DMS 273 treated with DMSO at 0.1 percent for 48 hours (cell line): ENCODE results near the gene SLC17A4.

Experiments
- DNase-seq: peaks from one replicate; lab custom pipeline; 2025; lab: John Stamatoyannopoulos, UW

SLC17A4 gene

DNA sequence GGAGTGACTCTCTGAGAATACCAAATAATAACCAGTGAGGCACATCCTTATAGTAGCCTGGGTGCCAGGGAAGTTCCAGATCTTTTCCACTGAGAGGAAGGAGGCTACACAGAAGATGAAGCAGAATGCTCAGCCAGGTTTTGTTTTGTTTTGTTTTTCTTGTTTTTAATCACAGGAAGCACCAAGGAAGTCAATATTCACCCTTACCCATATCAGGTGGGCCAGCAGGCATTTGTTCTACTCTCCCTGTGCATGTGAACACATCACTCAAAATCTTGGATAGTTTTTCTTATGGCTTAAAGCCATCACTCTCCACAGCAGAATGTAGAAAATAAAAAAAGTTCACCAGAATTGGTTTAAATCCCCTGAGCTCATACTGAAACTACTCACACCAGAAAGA, 66.8 kb downstream of the SLC17A4 start:
- no peak for DNase-seq

DNA sequence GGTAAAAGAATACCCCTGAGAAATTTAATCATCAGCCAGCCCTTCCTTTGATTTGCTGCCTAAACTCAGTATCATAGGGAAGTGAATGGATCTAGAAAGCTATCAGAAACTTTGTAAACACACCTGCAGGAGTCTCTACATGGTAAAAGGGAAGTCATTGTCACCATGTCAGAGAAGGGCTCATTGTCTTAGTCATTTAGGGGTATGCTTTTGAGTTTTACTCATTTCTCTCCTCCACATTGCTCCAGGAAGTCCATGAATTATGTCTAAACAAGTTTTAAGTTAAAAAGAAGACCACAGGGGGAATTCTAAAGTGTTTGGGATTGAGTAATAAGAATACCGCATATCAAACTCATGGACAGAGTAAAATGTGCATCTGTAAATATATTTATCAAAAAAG, 74.8 kb downstream of the SLC17A4 start:
- no peak for DNase-seq

DNA sequence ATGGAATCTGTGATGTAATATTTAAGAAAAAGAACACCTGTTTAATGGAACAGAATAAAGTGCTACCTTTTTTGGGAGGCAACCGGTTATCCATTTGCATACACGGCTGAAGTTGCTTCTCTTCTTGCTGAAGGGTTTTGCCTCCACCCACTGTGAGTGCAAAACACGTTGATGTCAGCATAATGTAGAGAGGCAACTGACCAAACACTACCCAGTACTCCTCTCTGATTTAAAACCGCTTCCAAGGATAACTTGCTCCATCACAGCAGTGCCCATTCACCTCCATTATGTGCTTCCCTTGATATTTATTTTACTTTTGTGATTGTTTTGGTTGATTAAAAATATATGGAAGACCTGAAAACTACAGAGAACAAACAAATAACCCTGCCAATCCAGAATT, 75.9 kb downstream of the SLC17A4 start:
- DNase-seq: no peak
